Measurements from ENCODE around the gene IQGAP2.
A peak's percentile ranks its signal among the peaks of the same experiment; 100 is the strongest.

IQGAP2 gene

GRCh38 chr5:76479281-76479680, 76.2 kb downstream of the IQGAP2 start:
- no peak for DNase-seq
- no peaks in the 10 kb centered on the region for H3K9me3 Mint-ChIP-seq
- H3K36me3 Mint-ChIP-seq (ENCODE audit: low read depth) = no peaks in the 10 kb centered on the region
- H3K4me3 Mint-ChIP-seq = no peak overlapping the region
- H3K27me3 Mint-ChIP-seq = no peaks in the 10 kb centered on the region
- peaks cover 75% of the 10 kb centered on the region for H3K4me1 Mint-ChIP-seq (ENCODE audit: low read depth)
- H3K27ac Mint-ChIP-seq = no peak overlapping the region

GRCh38 chr5:76479973-76480667, 77.0 kb downstream of the IQGAP2 start:
- Mint-ChIP-seq H3K4me1 (ENCODE audit: low read depth) (peaks cover 73% of the 10 kb centered on the region), H3K27me3 (no peaks in the 10 kb centered on the region), H3K36me3 (ENCODE audit: low read depth) (no peaks in the 10 kb centered on the region), H3K27ac (no peak overlapping the region), H3K9me3 (no peaks in the 10 kb centered on the region), H3K4me3 (no peak overlapping the region)
- DNase-seq = no peak

- DNase-seq = no peak
- Mint-ChIP-seq H3K27me3 (no peaks in the 10 kb centered on the region), H3K4me3 (no peak overlapping the region), H3K9me3 (no peaks in the 10 kb centered on the region), H3K4me1 (ENCODE audit: low read depth) (peaks cover 60% of the 10 kb centered on the region), H3K27ac (no peak overlapping the region), H3K36me3 (ENCODE audit: low read depth) (no peaks in the 10 kb centered on the region)
Observed at GRCh38 chr5:76482984-76483383, 79.9 kb downstream of the IQGAP2 start.

GRCh38 chr5:76483433-76483832, 80.3 kb downstream of the IQGAP2 start:
- H3K27me3 Mint-ChIP-seq = no peaks in the 10 kb centered on the region
- no peaks in the 10 kb centered on the region for H3K9me3 Mint-ChIP-seq
- no peak overlapping the region for H3K27ac Mint-ChIP-seq
- H3K4me3 Mint-ChIP-seq = no peak overlapping the region
- peaks cover 62% of the 10 kb centered on the region for H3K4me1 Mint-ChIP-seq (ENCODE audit: low read depth)
- H3K36me3 Mint-ChIP-seq (ENCODE audit: low read depth) = peaks cover 2% of the 10 kb centered on the region
- DNase-seq = no peak

- peaks cover 59% of the 10 kb centered on the region for H3K4me1 Mint-ChIP-seq (ENCODE audit: low read depth)
- no peaks in the 10 kb centered on the region for H3K9me3 Mint-ChIP-seq
- peaks cover 2% of the 10 kb centered on the region for H3K36me3 Mint-ChIP-seq (ENCODE audit: low read depth)
- H3K4me3 Mint-ChIP-seq = no peak overlapping the region
- no peaks in the 10 kb centered on the region for H3K27me3 Mint-ChIP-seq
- DNase-seq = no peak
- no peak overlapping the region for H3K27ac Mint-ChIP-seq
Observed at GRCh38 chr5:76483881-76484280, 80.8 kb downstream of the IQGAP2 start.

- Mint-ChIP-seq H3K36me3 (ENCODE audit: low read depth) (peaks cover 11% of the 10 kb centered on the region), H3K9me3 (no peaks in the 10 kb centered on the region), H3K4me1 (ENCODE audit: low read depth) (peaks cover 59% of the 10 kb centered on the region), H3K27me3 (no peaks in the 10 kb centered on the region), H3K4me3 (no peak overlapping the region), H3K27ac (peak overlapping the region; percentile 18)
- no peak for DNase-seq
Observed at GRCh38 chr5:76485511-76485910, 82.4 kb downstream of the IQGAP2 start.

- peaks cover 11% of the 10 kb centered on the region for H3K36me3 Mint-ChIP-seq (ENCODE audit: low read depth)
- no peaks in the 10 kb centered on the region for H3K27me3 Mint-ChIP-seq
- H3K4me1 Mint-ChIP-seq (ENCODE audit: low read depth) = peaks cover 62% of the 10 kb centered on the region
- H3K9me3 Mint-ChIP-seq = no peaks in the 10 kb centered on the region
- H3K27ac Mint-ChIP-seq = no peak overlapping the region
- DNase-seq = no peak
- H3K4me3 Mint-ChIP-seq = no peak overlapping the region
Observed at GRCh38 chr5:76487386-76487785, 84.3 kb downstream of the IQGAP2 start.

GRCh38 chr5:76487821-76488220, 84.7 kb downstream of the IQGAP2 start:
- Mint-ChIP-seq H3K27me3 (no peaks in the 10 kb centered on the region), H3K4me1 (ENCODE audit: low read depth) (peaks cover 66% of the 10 kb centered on the region), H3K4me3 (no peak overlapping the region), H3K9me3 (no peaks in the 10 kb centered on the region), H3K27ac (no peak overlapping the region), H3K36me3 (ENCODE audit: low read depth) (peaks cover 11% of the 10 kb centered on the region)
- no peak for DNase-seq

- no peaks in the 10 kb centered on the region for H3K9me3 Mint-ChIP-seq
- H3K27me3 Mint-ChIP-seq = no peaks in the 10 kb centered on the region
- peaks cover 11% of the 10 kb centered on the region for H3K36me3 Mint-ChIP-seq (ENCODE audit: low read depth)
- H3K4me1 Mint-ChIP-seq (ENCODE audit: low read depth) = peaks cover 60% of the 10 kb centered on the region
- no peak overlapping the region for H3K4me3 Mint-ChIP-seq
- no peak for DNase-seq
- H3K27ac Mint-ChIP-seq = no peak overlapping the region
Observed at GRCh38 chr5:76488969-76489368, 85.9 kb downstream of the IQGAP2 start.

GRCh38 chr5:76489877-76490688, 87.0 kb downstream of the IQGAP2 start:
- Mint-ChIP-seq H3K27me3 (no peaks in the 10 kb centered on the region), H3K27ac (no peak overlapping the region), H3K9me3 (no peaks in the 10 kb centered on the region), H3K4me3 (no peak overlapping the region), H3K36me3 (ENCODE audit: low read depth) (peaks cover 11% of the 10 kb centered on the region), H3K4me1 (ENCODE audit: low read depth) (peaks cover 58% of the 10 kb centered on the region)
- DNase-seq = no peak

- Mint-ChIP-seq H3K4me1 (ENCODE audit: low read depth) (peaks cover 61% of the 10 kb centered on the region), H3K27ac (no peak overlapping the region), H3K9me3 (no peaks in the 10 kb centered on the region), H3K4me3 (no peak overlapping the region), H3K36me3 (ENCODE audit: low read depth) (peaks cover 18% of the 10 kb centered on the region), H3K27me3 (no peaks in the 10 kb centered on the region)
- no peak for DNase-seq
Observed at GRCh38 chr5:76490960-76491359, 87.9 kb downstream of the IQGAP2 start.

- Mint-ChIP-seq H3K36me3 (ENCODE audit: low read depth) (peaks cover 18% of the 10 kb centered on the region), H3K4me1 (ENCODE audit: low read depth) (peaks cover 66% of the 10 kb centered on the region), H3K4me3 (no peak overlapping the region), H3K27me3 (no peaks in the 10 kb centered on the region), H3K27ac (no peak overlapping the region), H3K9me3 (no peaks in the 10 kb centered on the region)
- DNase-seq = no peak
Observed at GRCh38 chr5:76492819-76493189, 89.7 kb downstream of the IQGAP2 start.

- H3K4me3 Mint-ChIP-seq = no peak overlapping the region
- H3K27ac Mint-ChIP-seq = no peak overlapping the region
- H3K36me3 Mint-ChIP-seq (ENCODE audit: low read depth) = peaks cover 18% of the 10 kb centered on the region
- no peaks in the 10 kb centered on the region for H3K9me3 Mint-ChIP-seq
- H3K27me3 Mint-ChIP-seq = no peaks in the 10 kb centered on the region
- H3K4me1 Mint-ChIP-seq (ENCODE audit: low read depth) = peaks cover 69% of the 10 kb centered on the region
- no peak for DNase-seq
Observed at GRCh38 chr5:76493190-76493837, 90.2 kb downstream of the IQGAP2 start.

GRCh38 chr5:76494201-76494600, 91.1 kb downstream of the IQGAP2 start:
- Mint-ChIP-seq H3K36me3 (ENCODE audit: low read depth) (peaks cover 13% of the 10 kb centered on the region), H3K4me1 (ENCODE audit: low read depth) (peaks cover 71% of the 10 kb centered on the region), H3K27ac (no peak overlapping the region), H3K27me3 (no peaks in the 10 kb centered on the region), H3K4me3 (no peak overlapping the region), H3K9me3 (no peaks in the 10 kb centered on the region)
- no peak for DNase-seq

- Mint-ChIP-seq H3K4me1 (ENCODE audit: low read depth) (peaks cover 64% of the 10 kb centered on the region), H3K9me3 (no peaks in the 10 kb centered on the region), H3K4me3 (no peak overlapping the region), H3K36me3 (ENCODE audit: low read depth) (peaks cover 7% of the 10 kb centered on the region), H3K27me3 (no peaks in the 10 kb centered on the region), H3K27ac (no peak overlapping the region)
- DNase-seq = no peak
Observed at GRCh38 chr5:76495870-76496269, 92.8 kb downstream of the IQGAP2 start.

Measured in activated T-cell treated with anti-CD3 and anti-CD28 coated beads, Interleukin-2, amount 50 U/mL, for 24 hours (primary cell).